Muscle layer of colon (tissue), 2 donors: Measurements from ENCODE around the gene LEAP2.
"Not testable (repeated sequence)": the region's sequence is repeated elsewhere in the genome, so short reads cannot be mapped to it uniquely, and the experiment has no call there.

ENCODE experiments used
- H3K27ac ChIP-seq: one replicate; pipeline ENCODE4 v1.7.0; 2013; ENCODE audit warnings: low read depth, mild to moderate bottlenecking, low read length, moderate library complexity
- H3K27me3 ChIP-seq, 2 donors: one replicate each; pipeline ENCODE4 v1.7.0; 2013; ENCODE audit warnings: low read length in 2 of 2, mild to moderate bottlenecking in 2 of 2; ENCODE audit not compliant: insufficient read depth in 2 of 2, control insufficient read depth in 1 of 2
- H3K36me3 ChIP-seq: one replicate; pipeline ENCODE4 v1.7.0; 2013; ENCODE audit warnings: mild to moderate bottlenecking, low read length; ENCODE audit not compliant: insufficient read depth
- H3K4me1 ChIP-seq: one replicate; pipeline ENCODE4 v1.7.0; 2013; ENCODE audit warnings: mild to moderate bottlenecking, low read length; ENCODE audit not compliant: insufficient read depth
- H3K4me3 ChIP-seq, 2 donors: one replicate each; pipeline ENCODE4 v1.7.0; 2013; ENCODE audit warnings: low read length in 2 of 2, low read depth in 1 of 2, mild to moderate bottlenecking in 1 of 2, moderate library complexity in 1 of 2
- H3K9ac ChIP-seq: one replicate; pipeline ENCODE4 v1.7.0; 2013; ENCODE audit warnings: low read length
- H3K9me3 ChIP-seq: one replicate; pipeline ENCODE4 v1.7.0; 2013; ENCODE audit warnings: mild to moderate bottlenecking, low read length
- donor health status: abdominal sarcoma.
- donor health status: Adenocarcinoma of cecum.

LEAP2 gene

DNA sequence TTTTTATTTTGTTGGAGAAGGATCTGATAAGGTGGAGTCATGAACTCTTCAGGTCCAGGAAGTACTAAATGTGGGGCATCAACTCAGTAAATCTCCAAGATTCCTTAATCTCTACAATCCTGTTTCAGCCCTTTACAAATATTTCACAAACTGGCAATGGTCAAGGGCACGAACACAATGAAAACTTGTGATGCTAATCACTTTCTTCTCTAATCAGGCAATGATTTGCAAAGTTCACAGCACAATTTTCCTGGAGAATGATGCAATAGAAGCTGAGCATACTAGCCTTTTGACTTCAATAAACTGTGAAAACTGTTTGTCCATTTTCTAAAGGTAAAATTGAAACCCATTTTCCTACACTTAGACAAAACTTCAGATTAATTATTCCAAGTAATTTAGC, 24.1 kb upstream of the LEAP2 start:
- Histone ChIP-seq H3K4me1 (no peaks in the 10 kb centered on the region), H3K27me3 (no peaks in the 10 kb centered on the region), H3K4me3 (no peak overlapping the region), H3K36me3 (no peaks in the 10 kb centered on the region), H3K9me3 (no peaks in the 10 kb centered on the region), H3K27ac (no peak overlapping the region), H3K9ac (no peak overlapping the region)

- Histone ChIP-seq H3K9me3 (no peaks in the 10 kb centered on the region), H3K27me3 (no peaks in the 10 kb centered on the region), H3K4me3 (no peak overlapping the region), H3K9ac (no peak overlapping the region), H3K4me1 (no peaks in the 10 kb centered on the region), H3K36me3 (no peaks in the 10 kb centered on the region), H3K27ac (no peak overlapping the region)
Observed at GRCh38 chr5:132850066-132850465, 23.4 kb upstream of the LEAP2 start.

- Histone ChIP-seq H3K4me3 (no peak overlapping the region), H3K9me3 (no peaks in the 10 kb centered on the region), H3K4me1 (no peaks in the 10 kb centered on the region), H3K9ac (no peak overlapping the region), H3K36me3 (no peaks in the 10 kb centered on the region), H3K27ac (no peak overlapping the region), H3K27me3 (no peaks in the 10 kb centered on the region)
Observed at GRCh38 chr5:132853323-132853722, 20.1 kb upstream of the LEAP2 start.

DNA sequence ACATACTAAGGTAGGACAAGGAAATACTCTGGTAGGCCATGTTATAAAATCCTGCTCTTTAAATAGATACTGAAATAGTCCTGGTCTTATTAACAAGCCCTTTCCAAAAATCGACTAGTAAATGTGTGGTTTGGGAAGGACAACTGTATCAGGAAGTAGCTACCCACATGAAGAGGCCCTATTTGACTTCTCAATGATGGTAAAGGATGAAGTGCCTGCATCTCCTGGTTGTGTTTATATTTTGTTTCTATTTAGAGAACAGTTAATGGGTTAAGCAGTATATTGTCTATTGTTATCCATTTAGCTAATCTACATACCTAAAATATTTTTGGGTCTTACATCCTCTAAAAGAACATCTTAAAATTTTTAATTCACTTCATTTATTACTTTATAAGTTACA, 19.7 kb upstream of the LEAP2 start:
- Histone ChIP-seq H3K27ac (no peak overlapping the region), H3K4me1 (no peaks in the 10 kb centered on the region), H3K27me3 (no peaks in the 10 kb centered on the region), H3K36me3 (no peaks in the 10 kb centered on the region), H3K4me3 (no peak overlapping the region), H3K9me3 (no peaks in the 10 kb centered on the region), H3K9ac (no peak overlapping the region)

DNA sequence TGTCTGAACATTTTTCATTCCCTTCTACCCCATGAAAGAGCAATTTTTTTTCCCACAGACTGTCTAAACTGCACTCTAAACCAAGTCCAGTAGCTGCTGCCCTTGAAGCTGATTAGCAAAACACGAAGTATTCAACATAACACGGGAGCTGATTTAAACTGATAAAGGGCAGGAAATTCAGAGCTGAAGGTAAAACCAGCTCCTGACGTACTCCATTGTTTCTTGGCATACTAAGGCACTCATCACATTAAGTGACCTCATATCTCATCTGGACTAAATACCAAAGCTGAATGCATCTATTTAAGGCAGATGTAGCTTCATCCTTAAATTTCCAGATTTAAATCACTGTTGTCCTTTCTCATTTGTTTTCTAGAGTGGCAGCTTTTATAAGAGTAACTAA, 19.2 kb upstream of the LEAP2 start:
- Histone ChIP-seq H3K4me1 (no peaks in the 10 kb centered on the region), H3K27ac (no peak overlapping the region), H3K4me3 (no peak overlapping the region), H3K36me3 (no peaks in the 10 kb centered on the region), H3K9ac (no peak overlapping the region), H3K27me3 (no peaks in the 10 kb centered on the region), H3K9me3 (no peaks in the 10 kb centered on the region)

DNA sequence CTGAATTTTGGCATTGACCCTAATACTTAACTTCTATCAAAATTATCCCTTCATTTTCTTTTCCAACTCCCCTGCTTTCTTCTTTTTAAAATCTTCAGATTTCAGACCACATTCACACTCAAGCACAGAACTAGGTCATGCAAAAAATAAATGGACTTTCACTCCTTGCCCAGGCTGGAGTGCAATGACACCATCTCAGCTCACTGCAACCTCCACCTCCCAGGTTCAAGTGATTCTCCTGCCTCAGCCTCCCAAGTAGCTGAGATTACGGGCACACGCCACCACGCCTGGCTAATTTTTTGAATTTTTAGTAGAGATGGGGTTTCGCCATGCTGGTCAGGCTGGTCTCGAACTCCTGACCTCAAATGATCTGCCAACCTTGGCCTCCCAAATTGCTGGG, 18.5 kb upstream of the LEAP2 start:
- H3K4me3 ChIP-seq, H3K27me3 ChIP-seq, H3K4me1 ChIP-seq, H3K27ac ChIP-seq, H3K36me3 ChIP-seq, H3K9me3 ChIP-seq, H3K9ac ChIP-seq: not testable (repeated sequence)

- H3K4me3 ChIP-seq, result no peak overlapping the region
- H3K27ac ChIP-seq, result no peak overlapping the region
- H3K9ac ChIP-seq, result no peak overlapping the region
- H3K36me3 ChIP-seq, result no peaks in the 10 kb centered on the region
- no peaks in the 10 kb centered on the region for H3K27me3 ChIP-seq
- H3K9me3 ChIP-seq, result no peaks in the 10 kb centered on the region
- H3K4me1 ChIP-seq, result no peaks in the 10 kb centered on the region
Observed at GRCh38 chr5:132856011-132856410, 17.5 kb upstream of the LEAP2 start.

GRCh38 chr5:132859889-132860437, 13.5 kb upstream of the LEAP2 start:
- Histone ChIP-seq H3K4me3 (no peak overlapping the region), H3K27me3 (no peaks in the 10 kb centered on the region), H3K36me3 (no peaks in the 10 kb centered on the region), H3K27ac (no peak overlapping the region), H3K9ac (no peak overlapping the region), H3K9me3 (no peaks in the 10 kb centered on the region), H3K4me1 (no peaks in the 10 kb centered on the region)

GRCh38 chr5:132860742-132861141, 12.7 kb upstream of the LEAP2 start:
- Histone ChIP-seq H3K4me1 (peaks cover 4% of the 10 kb centered on the region), H3K36me3 (no peaks in the 10 kb centered on the region), H3K4me3 (no peak overlapping the region), H3K9ac (no peak overlapping the region), H3K9me3 (no peaks in the 10 kb centered on the region), H3K27me3 (no peaks in the 10 kb centered on the region), H3K27ac (no peak overlapping the region)

DNA sequence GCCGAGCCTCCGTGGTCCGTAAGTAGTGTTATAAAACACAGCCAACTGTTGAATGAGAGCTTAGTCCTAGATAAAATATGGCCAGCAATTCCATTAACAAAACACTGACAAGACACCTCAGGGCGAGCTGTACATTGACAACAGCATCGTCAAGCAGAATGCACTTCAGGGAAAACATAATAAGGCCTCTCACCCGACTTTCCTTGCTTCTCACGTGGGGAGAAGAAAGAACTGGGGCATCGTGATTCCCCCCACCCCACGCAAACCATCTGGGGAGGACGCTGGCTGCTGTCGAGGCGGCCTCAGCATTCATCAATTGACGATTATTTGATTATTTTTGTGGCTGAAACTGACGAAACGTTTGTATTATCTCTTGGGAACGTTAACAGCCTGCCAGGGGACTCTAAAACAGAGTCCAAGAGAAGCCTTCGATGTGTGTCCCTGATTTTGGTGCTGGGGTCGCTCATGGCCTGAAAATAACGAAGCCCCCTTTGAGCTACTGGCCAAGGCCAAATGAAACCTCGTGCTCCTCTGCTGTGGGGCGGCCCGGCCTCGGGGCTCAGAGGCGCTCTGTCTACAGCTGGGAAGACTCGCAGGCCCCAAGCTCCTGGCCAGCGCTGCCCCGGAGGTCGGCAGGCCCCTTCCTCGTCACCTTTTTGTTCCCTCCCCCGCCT, 7.7 kb upstream of the LEAP2 start:
- peak overlapping the region; percentile 43 to 93 for H3K4me3 ChIP-seq
- peaks cover 27% of the 10 kb centered on the region for H3K36me3 ChIP-seq
- peak overlapping the region; percentile 77 for H3K9ac ChIP-seq
- H3K9me3 ChIP-seq, result no peaks in the 10 kb centered on the region
- H3K4me1 ChIP-seq, result peaks cover 19% of the 10 kb centered on the region
- peak overlapping the region; percentile 88 for H3K27ac ChIP-seq
- no peaks in the 10 kb centered on the region for H3K27me3 ChIP-seq

- Histone ChIP-seq H3K27ac (peak within 1 kb of the TSS; percentile 88), H3K4me1 (peaks cover 19% of the 10 kb centered on the region), H3K9ac (peak within 1 kb of the TSS; percentile 79), H3K27me3 (no peaks in the 10 kb centered on the region), H3K4me3 (peak within 1 kb of the TSS; percentile 93 to 95), H3K9me3 (no peaks in the 10 kb centered on the region), H3K36me3 (peaks cover 30% of the 10 kb centered on the region)
Observed at GRCh38 chr5:132866342-132867045, 7.0 kb upstream of the LEAP2 start, which contains the start of the genes GDF9 and UQCRQ. Gene GDF9 (minus strand): TSS chr5:132866469. CDS start chr5:132864533, 1,936 bp downstream. Gene UQCRQ (plus strand): TSS chr5:132866642. CDS start chr5:132866882, 240 bp downstream.
